GM12878 (cell line): ENCODE results near the gene SLC1A1. TPM values are rescaled to one million over a fixed set of nuclear protein-coding genes. Genes with fewer than 3 reads are reported as not detected.
A peak's percentile ranks its signal among the peaks of the same experiment; 100 is the strongest.

Source experiments
- ATF7 ChIP-seq: fragments of 450-650 bp; IDR thresholded peaks from 2 replicates; pipeline ENCODE4 v1.6.1; 2016; ENCODE audit warnings: low read depth, mild to moderate bottlenecking
- JUNB ChIP-seq: IDR thresholded peaks from 2 replicates; pipeline ENCODE4 v1.6.1; 2016; ENCODE audit warnings: antibody characterized with exemption, mild to moderate bottlenecking
- MTA3 ChIP-seq: IDR thresholded peaks from 2 replicates; pipeline ENCODE4 v1.6.1; 2012; ENCODE audit warnings: low read length, inconsistent platforms, borderline replicate concordance
- PML ChIP-seq: IDR thresholded peaks from 2 replicates; pipeline ENCODE4 v1.6.1; 2012; ENCODE audit warnings: low read length, inconsistent platforms
- SIN3A ChIP-seq: IDR thresholded peaks from 2 replicates; pipeline ENCODE4 v1.6.1; 2012; ENCODE audit warnings: low read depth, low read length, improper control_type of control experiment
- SMAD5 ChIP-seq: IDR thresholded peaks from 2 replicates; pipeline ENCODE4 v1.6.1; 2016; ENCODE audit warnings: antibody characterized with exemption, low read depth
- SPI1 ChIP-seq: IDR thresholded peaks from 2 replicates; pipeline ENCODE4 v1.6.1; 2011; ENCODE audit warnings: low read depth, mild to moderate bottlenecking, low read length, moderate library complexity, borderline replicate concordance; ENCODE audit not compliant: insufficient read depth
- STAT3 ChIP-seq: IDR thresholded peaks from 2 replicates; pipeline ENCODE4 v1.6.1; 2011; ENCODE audit warnings: low read depth, low read length, improper control_type of control experiment
- TCF12 ChIP-seq: IDR thresholded peaks from 2 replicates; pipeline ENCODE4 v1.6.1; 2011; ENCODE audit warnings: low read depth, mild to moderate bottlenecking, low read length
- ZNF207 ChIP-seq: fragments of 450-650 bp; IDR thresholded peaks from 2 replicates; pipeline ENCODE4 v1.6.1; 2014; ENCODE audit warnings: antibody characterized with exemption, mild to moderate bottlenecking, borderline replicate concordance
- polyA plus RNA-seq, 11 experiments: library from polyadenylated mRNA; depleted of rRNA in 4 of 11; unstranded in 6 of 11; stranded (reverse) in 5 of 11; fragments of >200 nt; fragmentation: Nextera tagmentation in 4 of 11; fragmentation: Illumina TruSeq in 1 of 11; extraction: Ambion mirVana in 4 of 11; extraction: Trizol in 1 of 11; gene quantifications; 1 replicate in 1 of 11; 2 replicates in 10 of 11; pipeline versions ENCODE4 v1.2.1 to v1.2.3, GENCODE V29; 2011 to 2016; ENCODE audit warnings: inconsistent platforms in 2 of 11, missing spikeins in 2 of 11, low read depth in 1 of 11
- total RNA-seq, 4 experiments: library from RNA; depleted of rRNA in 3 of 4; stranded (reverse); fragments of >200 nt in 3 of 4; fragmentation: Illumina TruSeq in 1 of 4; extraction: Trizol in 1 of 4; gene quantifications; 2 replicates each; pipeline versions ENCODE4 v1.2.1 to v1.2.3, GENCODE V29; 2013 to 2021
- TF ChIP-seq, protein P1 (sequence below): IDR thresholded peaks from 2 replicates; pipeline ENCODE4 v1.6.1; 2012; ENCODE audit warnings: improper control_type of control experiment, low read depth, low read length; ENCODE audit not compliant: insufficient replicate concordance
- TF ChIP-seq, protein P2 (sequence below): fragments of 450-650 bp; IDR thresholded peaks from 2 replicates; pipeline ENCODE4 v1.6.1; 2014; ENCODE audit warnings: mild to moderate bottlenecking
- TF ChIP-seq, protein P3 (sequence below): fragments of 450-650 bp; formaldehyde crosslinking; IDR thresholded peaks from 2 replicates; pipeline ENCODE4 v1.4.0; 2020; ENCODE audit warnings: mild to moderate bottlenecking, moderate library complexity
- TF ChIP-seq, protein P4 (sequence below): IDR thresholded peaks from 2 replicates; pipeline ENCODE4 v1.6.1; 2011; ENCODE audit warnings: borderline replicate concordance, low read depth, mild to moderate bottlenecking, moderate library complexity, mixed read lengths, low read length; ENCODE audit not compliant: insufficient read depth; ENCODE audit errors: extremely low read length
- TF ChIP-seq, protein P5 (sequence below): fragments of 450-650 bp; IDR thresholded peaks from 2 replicates; pipeline ENCODE4 v1.6.1; 2018; ENCODE audit warnings: borderline replicate concordance, mild to moderate bottlenecking; ENCODE audit not compliant: partially characterized antibody

The SLC1A1 gene
- total and polyA plus RNA-seq, 10 of the 15 experiments (the other 5 are each of a cell fraction or from before 2014, with no cell fraction given): 4.2 to 24.9 (median 18.3) TPM

DNA sequence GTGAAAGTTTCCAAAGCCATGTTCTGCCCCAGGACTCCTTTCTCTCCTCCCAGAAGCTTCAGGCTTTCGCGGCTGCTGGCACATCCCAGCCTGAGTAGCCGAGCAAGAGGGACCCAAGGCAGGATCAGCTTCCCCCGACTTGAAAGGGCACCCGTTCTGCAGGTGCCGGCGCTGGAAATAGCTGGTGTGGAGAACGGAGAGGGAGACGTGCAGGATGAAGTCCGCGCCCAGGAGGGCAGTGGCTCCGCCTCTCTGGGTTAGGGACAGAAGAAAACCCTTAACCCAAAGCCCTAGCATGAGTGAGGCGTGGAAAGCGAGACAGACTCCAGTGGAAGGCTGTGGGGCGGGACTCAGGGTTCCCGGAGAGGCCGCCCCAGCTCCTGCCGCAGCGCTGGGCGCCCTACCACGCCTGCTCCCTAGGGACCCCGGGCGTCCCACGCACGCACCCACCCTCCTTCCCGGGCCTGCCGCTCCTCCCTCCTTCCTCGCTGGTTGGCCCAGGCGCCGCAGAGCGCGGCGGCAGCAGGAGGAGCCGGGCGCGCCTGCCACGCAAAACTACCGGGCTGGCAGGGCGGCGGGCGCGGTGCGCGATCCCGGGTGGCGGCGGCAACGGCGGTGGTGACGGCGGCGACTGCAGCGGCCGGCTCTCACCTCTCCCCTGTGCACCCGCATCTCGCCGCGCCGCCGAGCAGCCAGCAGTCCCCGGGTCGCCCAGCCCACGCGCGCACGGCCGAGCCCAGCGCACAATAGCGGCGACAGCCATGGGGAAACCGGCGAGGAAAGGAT, at the start of gene SLC1A1 (continued):
- TF ChIP-seq, protein P1, sequence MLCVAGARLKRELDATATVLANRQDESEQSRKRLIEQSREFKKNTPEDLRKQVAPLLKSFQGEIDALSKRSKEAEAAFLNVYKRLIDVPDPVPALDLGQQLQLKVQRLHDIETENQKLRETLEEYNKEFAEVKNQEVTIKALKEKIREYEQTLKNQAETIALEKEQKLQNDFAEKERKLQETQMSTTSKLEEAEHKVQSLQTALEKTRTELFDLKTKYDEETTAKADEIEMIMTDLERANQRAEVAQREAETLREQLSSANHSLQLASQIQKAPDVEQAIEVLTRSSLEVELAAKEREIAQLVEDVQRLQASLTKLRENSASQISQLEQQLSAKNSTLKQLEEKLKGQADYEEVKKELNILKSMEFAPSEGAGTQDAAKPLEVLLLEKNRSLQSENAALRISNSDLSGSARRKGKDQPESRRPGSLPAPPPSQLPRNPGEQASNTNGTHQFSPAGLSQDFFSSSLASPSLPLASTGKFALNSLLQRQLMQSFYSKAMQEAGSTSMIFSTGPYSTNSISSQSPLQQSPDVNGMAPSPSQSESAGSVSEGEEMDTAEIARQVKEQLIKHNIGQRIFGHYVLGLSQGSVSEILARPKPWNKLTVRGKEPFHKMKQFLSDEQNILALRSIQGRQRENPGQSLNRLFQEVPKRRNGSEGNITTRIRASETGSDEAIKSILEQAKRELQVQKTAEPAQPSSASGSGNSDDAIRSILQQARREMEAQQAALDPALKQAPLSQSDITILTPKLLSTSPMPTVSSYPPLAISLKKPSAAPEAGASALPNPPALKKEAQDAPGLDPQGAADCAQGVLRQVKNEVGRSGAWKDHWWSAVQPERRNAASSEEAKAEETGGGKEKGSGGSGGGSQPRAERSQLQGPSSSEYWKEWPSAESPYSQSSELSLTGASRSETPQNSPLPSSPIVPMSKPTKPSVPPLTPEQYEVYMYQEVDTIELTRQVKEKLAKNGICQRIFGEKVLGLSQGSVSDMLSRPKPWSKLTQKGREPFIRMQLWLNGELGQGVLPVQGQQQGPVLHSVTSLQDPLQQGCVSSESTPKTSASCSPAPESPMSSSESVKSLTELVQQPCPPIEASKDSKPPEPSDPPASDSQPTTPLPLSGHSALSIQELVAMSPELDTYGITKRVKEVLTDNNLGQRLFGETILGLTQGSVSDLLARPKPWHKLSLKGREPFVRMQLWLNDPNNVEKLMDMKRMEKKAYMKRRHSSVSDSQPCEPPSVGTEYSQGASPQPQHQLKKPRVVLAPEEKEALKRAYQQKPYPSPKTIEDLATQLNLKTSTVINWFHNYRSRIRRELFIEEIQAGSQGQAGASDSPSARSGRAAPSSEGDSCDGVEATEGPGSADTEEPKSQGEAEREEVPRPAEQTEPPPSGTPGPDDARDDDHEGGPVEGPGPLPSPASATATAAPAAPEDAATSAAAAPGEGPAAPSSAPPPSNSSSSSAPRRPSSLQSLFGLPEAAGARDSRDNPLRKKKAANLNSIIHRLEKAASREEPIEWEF: no peak
- TF ChIP-seq, protein P2, sequence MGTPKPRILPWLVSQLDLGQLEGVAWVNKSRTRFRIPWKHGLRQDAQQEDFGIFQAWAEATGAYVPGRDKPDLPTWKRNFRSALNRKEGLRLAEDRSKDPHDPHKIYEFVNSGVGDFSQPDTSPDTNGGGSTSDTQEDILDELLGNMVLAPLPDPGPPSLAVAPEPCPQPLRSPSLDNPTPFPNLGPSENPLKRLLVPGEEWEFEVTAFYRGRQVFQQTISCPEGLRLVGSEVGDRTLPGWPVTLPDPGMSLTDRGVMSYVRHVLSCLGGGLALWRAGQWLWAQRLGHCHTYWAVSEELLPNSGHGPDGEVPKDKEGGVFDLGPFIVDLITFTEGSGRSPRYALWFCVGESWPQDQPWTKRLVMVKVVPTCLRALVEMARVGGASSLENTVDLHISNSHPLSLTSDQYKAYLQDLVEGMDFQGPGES: no peak
- no peak for TF ChIP-seq ATF7
- TF ChIP-seq MTA3: no peak; the same call in 1 of the 2 replicates
- TF ChIP-seq, protein P3, sequence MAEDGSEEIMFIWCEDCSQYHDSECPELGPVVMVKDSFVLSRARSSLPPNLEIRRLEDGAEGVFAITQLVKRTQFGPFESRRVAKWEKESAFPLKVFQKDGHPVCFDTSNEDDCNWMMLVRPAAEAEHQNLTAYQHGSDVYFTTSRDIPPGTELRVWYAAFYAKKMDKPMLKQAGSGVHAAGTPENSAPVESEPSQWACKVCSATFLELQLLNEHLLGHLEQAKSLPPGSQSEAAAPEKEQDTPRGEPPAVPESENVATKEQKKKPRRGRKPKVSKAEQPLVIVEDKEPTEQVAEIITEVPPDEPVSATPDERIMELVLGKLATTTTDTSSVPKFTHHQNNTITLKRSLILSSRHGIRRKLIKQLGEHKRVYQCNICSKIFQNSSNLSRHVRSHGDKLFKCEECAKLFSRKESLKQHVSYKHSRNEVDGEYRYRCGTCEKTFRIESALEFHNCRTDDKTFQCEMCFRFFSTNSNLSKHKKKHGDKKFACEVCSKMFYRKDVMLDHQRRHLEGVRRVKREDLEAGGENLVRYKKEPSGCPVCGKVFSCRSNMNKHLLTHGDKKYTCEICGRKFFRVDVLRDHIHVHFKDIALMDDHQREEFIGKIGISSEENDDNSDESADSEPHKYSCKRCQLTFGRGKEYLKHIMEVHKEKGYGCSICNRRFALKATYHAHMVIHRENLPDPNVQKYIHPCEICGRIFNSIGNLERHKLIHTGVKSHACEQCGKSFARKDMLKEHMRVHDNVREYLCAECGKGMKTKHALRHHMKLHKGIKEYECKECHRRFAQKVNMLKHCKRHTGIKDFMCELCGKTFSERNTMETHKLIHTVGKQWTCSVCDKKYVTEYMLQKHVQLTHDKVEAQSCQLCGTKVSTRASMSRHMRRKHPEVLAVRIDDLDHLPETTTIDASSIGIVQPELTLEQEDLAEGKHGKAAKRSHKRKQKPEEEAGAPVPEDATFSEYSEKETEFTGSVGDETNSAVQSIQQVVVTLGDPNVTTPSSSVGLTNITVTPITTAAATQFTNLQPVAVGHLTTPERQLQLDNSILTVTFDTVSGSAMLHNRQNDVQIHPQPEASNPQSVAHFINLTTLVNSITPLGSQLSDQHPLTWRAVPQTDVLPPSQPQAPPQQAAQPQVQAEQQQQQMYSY (CRISPR knock-in tag): no peak
- no peak for TF ChIP-seq SPI1
- TF ChIP-seq SIN3A: no peak
- no peak for TF ChIP-seq STAT3
- peak; percentile 19; the same call in 1 of the 2 replicates for TF ChIP-seq JUNB
- TF ChIP-seq TCF12: no peak
- peak; percentile 36; the same call in 1 of the 2 replicates for TF ChIP-seq SMAD5
- TF ChIP-seq, protein P4, sequence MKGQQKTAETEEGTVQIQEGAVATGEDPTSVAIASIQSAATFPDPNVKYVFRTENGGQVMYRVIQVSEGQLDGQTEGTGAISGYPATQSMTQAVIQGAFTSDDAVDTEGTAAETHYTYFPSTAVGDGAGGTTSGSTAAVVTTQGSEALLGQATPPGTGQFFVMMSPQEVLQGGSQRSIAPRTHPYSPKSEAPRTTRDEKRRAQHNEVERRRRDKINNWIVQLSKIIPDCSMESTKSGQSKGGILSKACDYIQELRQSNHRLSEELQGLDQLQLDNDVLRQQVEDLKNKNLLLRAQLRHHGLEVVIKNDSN: no peak
- no peak for TF ChIP-seq PML
- TF ChIP-seq, protein P5, sequence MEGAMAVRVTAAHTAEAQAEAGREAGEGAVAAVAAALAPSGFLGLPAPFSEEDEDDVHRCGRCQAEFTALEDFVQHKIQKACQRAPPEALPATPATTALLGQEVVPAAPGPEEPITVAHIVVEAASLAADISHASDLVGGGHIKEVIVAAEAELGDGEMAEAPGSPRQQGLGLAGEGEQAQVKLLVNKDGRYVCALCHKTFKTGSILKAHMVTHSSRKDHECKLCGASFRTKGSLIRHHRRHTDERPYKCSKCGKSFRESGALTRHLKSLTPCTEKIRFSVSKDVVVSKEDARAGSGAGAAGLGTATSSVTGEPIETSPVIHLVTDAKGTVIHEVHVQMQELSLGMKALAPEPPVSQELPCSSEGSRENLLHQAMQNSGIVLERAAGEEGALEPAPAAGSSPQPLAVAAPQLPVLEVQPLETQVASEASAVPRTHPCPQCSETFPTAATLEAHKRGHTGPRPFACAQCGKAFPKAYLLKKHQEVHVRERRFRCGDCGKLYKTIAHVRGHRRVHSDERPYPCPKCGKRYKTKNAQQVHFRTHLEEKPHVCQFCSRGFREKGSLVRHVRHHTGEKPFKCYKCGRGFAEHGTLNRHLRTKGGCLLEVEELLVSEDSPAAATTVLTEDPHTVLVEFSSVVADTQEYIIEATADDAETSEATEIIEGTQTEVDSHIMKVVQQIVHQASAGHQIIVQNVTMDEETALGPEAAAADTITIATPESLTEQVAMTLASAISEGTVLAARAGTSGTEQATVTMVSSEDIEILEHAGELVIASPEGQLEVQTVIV: no peak
- no peak for TF ChIP-seq ZNF207
